ACHN (cell line): ENCODE results near the gene OR51T1.
"Not testable (repeated sequence)": the region's sequence is repeated elsewhere in the genome, so short reads cannot be mapped to it uniquely, and the experiment has no call there.

Source experiments
- DNase-seq: peaks from one replicate; pipeline ENCODE4 v3.0.0-alpha.2; 2015
- in situ Hi-C: cut with HindIII; loops from 2 replicates; pipeline ENCODE4 v1.10.0; 2017; ENCODE audit warnings: low sequenced_read_pairs, low pct_ligation_motif_present, low pct_unique_long_range_greater_than_20kb

OR51T1 gene

GRCh38 chr11:4881860-4882500 is at the start of gene OR51T1:
Gene OR51T1 (plus strand): TSS chr11:4881900. CDS start chr11:4881900, 0 bp downstream.
- DNase-seq = no peak
- in situ Hi-C loops = no loop called here

- in situ Hi-C loops = no loop called here
- no peak for DNase-seq
Observed at GRCh38 chr11:4839851-4840549, 41.7 kb upstream of the OR51T1 start.

- in situ Hi-C loops = no loop called here
- no peak for DNase-seq
Observed at GRCh38 chr11:4848908-4849532, 32.7 kb upstream of the OR51T1 start, which contains the start of gene OR51S1. Gene OR51S1 (minus strand): TSS chr11:4849208. CDS start chr11:4849208, 0 bp downstream.

GRCh38 chr11:4851033-4851432 is 30.7 kb upstream of the OR51T1 start:
- in situ Hi-C loops = no loop called here
- DNase-seq = no peak

- DNase-seq, in situ Hi-C loops: not testable (repeated sequence)
Observed at GRCh38 chr11:4854286-4854685, 27.4 kb upstream of the OR51T1 start.

- DNase-seq = no peak
- in situ Hi-C loops = no loop called here
Observed at GRCh38 chr11:4862447-4863236, 19.1 kb upstream of the OR51T1 start.

- DNase-seq = no peak
Observed at GRCh38 chr11:4863876-4864275, 17.8 kb upstream of the OR51T1 start.

GRCh38 chr11:4865855-4866254 is 15.8 kb upstream of the OR51T1 start:
- in situ Hi-C loops = no loop called here
- DNase-seq = no peak

More at GRCh38 chr11:4863876-4864275, 17.8 kb upstream of the OR51T1 start:
- in situ Hi-C loops = no loop called here

- in situ Hi-C loops = no loop called here
- DNase-seq = no peak
Observed at GRCh38 chr11:4881188-4881587, 512 bp upstream of the OR51T1 start.

- DNase-seq = no peak
- in situ Hi-C loops = no loop called here
Observed at GRCh38 chr11:4882543-4882942, 843 bp downstream of the OR51T1 start.

- no peak for DNase-seq
- in situ Hi-C loops = no loop called here
Observed at GRCh38 chr11:4884361-4884760, 2.7 kb downstream of the OR51T1 start.

- in situ Hi-C loops = no loop called here
- no peak for DNase-seq
Observed at GRCh38 chr11:4886186-4886585, 4.5 kb downstream of the OR51T1 start.

GRCh38 chr11:4887591-4887990 is 5.9 kb downstream of the OR51T1 start:
- DNase-seq = no peak
- in situ Hi-C loops = no loop called here

- in situ Hi-C loops = no loop called here
- DNase-seq = no peak
Observed at GRCh38 chr11:4890279-4890678, 8.6 kb downstream of the OR51T1 start.

GRCh38 chr11:4891996-4892640 is 10.4 kb downstream of the OR51T1 start:
- peak; percentile 71 for DNase-seq
- in situ Hi-C loops = no loop called here

GRCh38 chr11:4903484-4903883 is 21.8 kb downstream of the OR51T1 start, which contains the start of gene OR51A7:
Gene OR51A7 (plus strand): TSS chr11:4903783. CDS start chr11:4907370, 3,587 bp downstream.
- in situ Hi-C loops = no loop called here
- no peak for DNase-seq

GRCh38 chr11:4916581-4916980 is 34.9 kb downstream of the OR51T1 start:
- DNase-seq = peak; percentile 34
- in situ Hi-C loops = no loop called here

- in situ Hi-C loops = no loop called here
- DNase-seq = no peak
Observed at GRCh38 chr11:4919250-4919649, 37.5 kb downstream of the OR51T1 start, which contains the start of gene OR51G2. Gene OR51G2 (minus strand): TSS chr11:4919350. CDS start chr11:4915663, 3,687 bp downstream.
